Measurements from ENCODE around the gene COL9A3.

Gene COL9A3

GRCh38 chr20:62861726-62862336 lies 45.0 kb downstream of the COL9A3 start, which contains the start of gene TCFL5:
TCFL5 (minus strand) TSS chr20:62861822; CDS start chr20:62861670, 152 bp downstream.
- no peak for FAIRE-seq

DNA sequence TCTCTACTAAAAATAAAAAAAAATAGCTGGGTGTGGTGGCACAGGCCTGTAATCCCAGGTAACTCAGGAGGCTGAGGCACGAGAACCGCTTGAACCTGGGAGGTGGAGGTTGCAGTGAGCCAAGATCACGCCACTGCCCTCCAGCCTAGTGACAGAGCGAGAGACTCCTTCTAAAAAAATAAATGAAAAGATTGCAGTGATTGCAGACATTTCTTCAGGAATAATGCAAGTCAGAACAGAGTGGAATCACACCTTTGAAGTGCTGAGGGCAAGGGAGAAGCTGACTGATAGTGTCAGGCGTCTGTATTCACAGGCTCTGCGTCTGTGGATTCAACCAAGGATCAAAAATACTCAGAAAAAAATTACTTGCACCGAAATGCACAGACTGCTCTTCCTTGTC lies 47.4 kb downstream of the COL9A3 start:
- no peak for FAIRE-seq

GRCh38 chr20:62872184-62872847 lies 55.5 kb downstream of the COL9A3 start:
- no peak for FAIRE-seq

DNA sequence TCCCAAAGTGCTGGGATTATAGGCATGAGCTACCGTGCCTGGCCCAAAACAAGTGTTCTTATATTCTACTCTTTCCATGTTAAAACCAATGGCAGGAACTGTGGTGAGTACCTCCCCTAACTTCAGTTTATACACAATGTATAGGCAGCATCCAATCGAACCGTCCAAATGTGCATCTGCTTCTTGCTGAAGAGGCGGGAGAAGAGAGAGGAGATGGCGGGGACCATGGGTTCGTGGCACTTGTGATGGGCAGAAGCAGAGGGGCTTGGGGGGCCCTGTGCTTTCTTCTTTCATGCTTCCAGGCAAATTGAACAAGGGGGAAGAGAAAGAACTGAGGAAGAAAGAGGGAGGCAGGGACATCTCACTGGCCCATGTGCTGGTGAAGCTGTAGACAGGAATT lies 56.0 kb downstream of the COL9A3 start:
- no peak for FAIRE-seq

- FAIRE-seq: no peak
These were observed 56.4 kb downstream of the COL9A3 start for GRCh38 chr20:62873280-62873679.

DNA sequence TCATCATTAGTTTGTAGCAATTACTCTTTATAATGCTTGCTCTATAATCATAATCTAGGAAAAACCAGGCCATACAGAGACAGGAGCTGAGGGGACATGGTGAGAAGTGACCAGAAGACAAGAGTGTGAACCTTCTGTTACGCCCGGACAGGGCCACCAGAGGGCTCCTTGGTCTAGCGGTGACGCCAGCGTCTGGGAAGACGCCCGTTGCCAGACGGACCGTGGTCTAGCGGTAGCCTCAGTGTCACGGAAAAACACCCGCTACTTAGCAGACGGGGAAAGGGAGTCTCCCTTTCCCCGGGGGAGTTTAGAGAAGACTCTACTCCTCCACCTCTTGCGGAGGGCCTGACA lies 56.8 kb downstream of the COL9A3 start:
- FAIRE-seq: peak; percentile 64

DNA sequence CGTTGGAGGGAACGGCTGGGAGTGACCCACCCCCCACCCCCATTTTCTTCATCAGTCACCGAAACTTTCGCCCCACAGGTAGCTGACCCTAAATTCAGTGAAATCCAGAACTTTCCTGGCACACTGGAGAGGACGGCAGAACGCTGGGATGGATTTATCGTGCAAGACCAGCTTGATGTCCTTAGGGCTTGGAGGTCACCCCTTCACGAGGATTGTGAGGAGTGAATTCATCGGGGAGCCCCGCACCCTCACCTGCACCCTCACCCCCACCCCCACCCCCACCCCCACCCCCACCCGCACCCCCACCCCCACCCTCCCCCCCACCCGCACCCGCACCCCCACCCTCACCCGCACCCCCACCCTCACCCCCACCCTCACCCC lies 58.1 kb downstream of the COL9A3 start:
- no peak for FAIRE-seq

DNA sequence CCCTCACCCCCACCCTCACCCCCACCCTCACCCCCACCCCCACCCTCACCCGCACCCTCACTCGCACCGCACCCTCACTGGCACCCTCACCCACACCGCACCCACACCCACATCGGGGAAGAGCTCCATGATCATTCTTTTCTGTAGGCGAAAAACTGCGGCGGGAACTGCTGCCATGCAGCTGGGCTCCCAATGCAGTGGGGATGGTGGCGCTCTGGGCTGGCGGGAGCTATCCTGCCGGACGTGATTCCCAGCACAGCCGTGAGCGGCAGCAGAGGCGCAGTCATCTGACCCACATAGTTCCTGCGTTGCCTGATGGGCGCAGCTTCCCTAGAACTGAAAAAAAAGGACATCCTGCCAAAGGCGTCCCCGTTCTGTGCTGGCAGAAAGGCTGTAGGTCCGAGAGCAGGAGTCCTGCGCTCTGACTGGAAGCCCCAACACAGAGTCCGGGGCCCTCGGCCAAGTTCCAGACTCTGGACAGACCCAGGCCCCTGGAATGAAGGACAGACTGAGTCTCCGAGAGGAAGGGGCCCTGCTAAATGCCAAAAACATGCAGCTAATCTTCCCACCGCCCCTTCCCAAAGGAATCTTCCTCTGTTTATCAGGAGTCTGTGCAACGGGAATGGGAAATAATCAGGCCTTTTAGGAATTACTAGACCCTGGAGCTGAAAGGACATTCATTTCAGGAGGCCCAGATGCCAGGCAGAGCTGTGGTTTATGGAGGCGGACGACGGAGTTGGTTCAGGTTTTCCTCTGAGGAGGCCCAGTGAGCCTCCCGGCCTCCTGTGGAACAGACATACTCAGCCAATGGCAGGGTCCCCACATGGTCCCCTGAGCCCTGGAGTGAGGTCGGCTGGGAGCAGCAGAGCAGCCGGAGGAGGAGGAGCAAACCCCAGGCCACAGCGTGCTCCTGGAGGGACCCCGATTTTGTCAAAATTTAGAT lies 58.8 kb downstream of the COL9A3 start:
- peak; percentile 84 for FAIRE-seq

GRCh38 chr20:62876501-62876901 lies 59.7 kb downstream of the COL9A3 start:
- FAIRE-seq: no peak

DNA sequence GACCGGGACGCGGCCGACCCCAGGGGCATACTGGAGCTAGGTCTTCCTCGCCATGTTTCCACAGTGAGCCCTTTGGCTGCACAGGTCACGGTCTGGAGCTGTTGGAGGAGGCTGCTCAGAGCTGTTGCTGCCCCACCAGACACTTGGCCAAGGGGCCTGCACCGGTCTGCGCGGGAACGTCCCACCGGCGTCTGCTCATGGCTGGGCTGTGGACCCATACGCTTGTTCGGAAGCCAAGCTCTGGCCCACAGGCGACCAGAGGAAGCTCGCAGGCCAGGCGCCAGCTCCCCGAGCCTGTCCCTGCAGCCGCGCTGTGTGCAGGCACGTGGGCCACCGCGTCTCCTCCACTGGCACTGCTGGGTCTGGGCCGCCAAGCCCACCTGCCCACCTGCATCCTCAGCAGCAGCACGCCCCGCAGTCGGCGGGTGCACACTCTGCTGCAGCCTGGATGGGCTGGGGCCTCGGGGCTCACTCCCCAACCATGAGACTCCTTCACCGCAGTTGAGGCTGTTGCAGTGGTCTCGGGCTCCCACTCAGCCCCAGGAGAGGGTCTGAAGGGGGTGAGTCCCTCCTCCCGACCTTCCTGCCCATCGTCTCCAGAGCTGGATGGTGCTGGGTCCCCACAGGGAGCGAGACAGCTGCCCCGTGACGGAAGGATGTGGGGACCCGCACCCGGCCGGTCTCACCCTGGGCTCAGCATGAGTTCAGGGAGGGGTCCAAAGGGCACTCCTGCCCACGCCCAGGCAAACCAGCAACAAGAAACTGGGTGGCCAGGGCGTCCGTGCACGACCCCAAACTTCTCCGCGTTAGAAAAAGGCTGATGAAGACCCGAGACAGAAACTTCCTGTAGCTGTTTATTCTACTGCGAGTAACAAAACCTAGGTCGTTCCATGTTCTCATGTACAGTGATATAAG lies 60.3 kb downstream of the COL9A3 start:
- no peak for FAIRE-seq

GRCh38 chr20:62878244-62879038 lies 61.6 kb downstream of the COL9A3 start:
- FAIRE-seq: peak; percentile 67

GRCh38 chr20:62879275-62880146 lies 62.7 kb downstream of the COL9A3 start:
- FAIRE-seq: no peak

GRCh38 chr20:62880147-62880934 lies 63.5 kb downstream of the COL9A3 start:
- no peak for FAIRE-seq

DNA sequence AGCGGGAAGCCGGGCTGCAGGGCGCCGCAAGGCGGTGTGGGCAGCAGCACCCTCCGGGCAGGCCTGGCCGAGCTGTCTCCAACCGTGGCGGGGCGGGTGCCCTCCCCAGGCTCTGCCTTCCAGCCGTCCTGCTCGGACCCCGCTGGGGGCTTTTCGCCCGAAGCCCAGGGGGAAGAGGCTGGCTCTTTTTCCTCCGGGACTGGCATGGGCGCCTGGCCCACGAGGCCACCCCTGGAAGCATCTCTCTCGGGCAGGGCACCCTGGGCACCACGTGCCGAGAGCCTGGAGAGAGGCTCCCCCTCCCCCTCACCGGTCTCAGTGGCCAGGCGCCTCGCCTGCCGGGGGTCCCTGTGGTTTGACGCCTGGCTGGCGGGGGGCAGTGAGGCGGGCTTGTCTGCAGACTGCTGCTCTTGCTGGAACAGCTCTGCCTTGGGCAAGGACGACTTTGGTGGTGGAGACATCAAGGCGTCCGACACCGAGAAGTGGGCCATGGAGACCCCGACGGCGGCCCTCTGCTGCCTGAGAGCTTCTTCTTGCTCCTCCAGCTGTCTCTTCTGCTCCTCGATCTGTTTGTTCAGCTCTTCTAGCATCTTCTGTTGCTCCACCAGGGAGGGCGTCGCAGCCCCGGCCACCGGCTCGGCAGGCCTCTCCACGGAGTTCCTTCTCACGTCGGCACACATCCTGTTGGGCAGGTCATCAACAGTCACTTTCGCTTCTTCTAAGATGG lies 64.2 kb downstream of the COL9A3 start:
- no peak for FAIRE-seq

GRCh38 chr20:62881662-62882395 lies 65.0 kb downstream of the COL9A3 start:
- no peak for FAIRE-seq

GRCh38 chr20:62882426-62882825 lies 65.6 kb downstream of the COL9A3 start:
- no peak for FAIRE-seq

DNA sequence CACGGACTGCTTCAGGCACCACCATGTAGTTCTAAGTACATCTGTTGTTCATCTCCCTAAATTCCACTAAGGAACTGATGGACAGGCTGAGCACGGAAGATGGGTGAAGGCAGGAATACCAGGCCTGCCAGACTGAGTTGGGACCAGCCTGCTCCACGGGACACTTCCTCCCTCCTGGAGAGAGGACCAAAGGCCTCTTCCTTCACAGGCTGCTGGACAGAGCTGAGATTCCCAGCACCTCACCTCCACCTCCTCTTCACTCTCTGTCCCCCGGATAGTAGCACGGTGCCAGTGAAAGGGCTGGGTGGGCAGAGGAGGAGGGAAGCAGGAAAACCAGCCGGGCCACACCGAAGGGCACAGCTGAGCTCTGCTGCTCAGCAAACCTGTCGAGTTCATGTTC lies 67.7 kb downstream of the COL9A3 start:
- no peak for FAIRE-seq

Data from G401.6 (cell line).